ENCODE data around the gene ERBB4.
A peak's percentile ranks its signal among the peaks of the same experiment; 100 is the strongest.

The ERBB4 gene

GRCh38 chr2:211376410-211376809 is 1162.2 kb downstream of the ERBB4 start:
- Histone ChIP-seq H3K4ac (ENCODE audit: low read length) (no peak overlapping the region), H3K79me1 (ENCODE audit: low read depth, low read length) (no peaks in the 10 kb centered on the region), H3K4me1 (ENCODE audit: control insufficient read depth in 2 of 2, insufficient read depth in 1 of 2, low read depth in 1 of 2, low read length in 2 of 2) (no peaks in the 10 kb centered on the region), H3K23ac (ENCODE audit: low read depth, low read length, poor library complexity) (no peak overlapping the region), H3K14ac (ENCODE audit: low read length) (no peak overlapping the region), H3K4me3 (ENCODE audit: low read length in 2 of 2) (no peak overlapping the region), H2AFZ (ENCODE audit: low read length) (no peak overlapping the region), H2BK120ac (ENCODE audit: low read depth, low read length) (no peak overlapping the region), H3K9me3 (replicated peaks in 1 of 2; ENCODE audit: control insufficient read depth in 2 of 2, insufficient read depth in 1 of 2, low read depth in 1 of 2, low read length in 2 of 2) (no peaks in the 10 kb centered on the region), H2BK15ac (ENCODE audit: low read length) (no peak overlapping the region), H4K8ac (ENCODE audit: low read depth, low read length) (no peak overlapping the region), H2BK12ac (ENCODE audit: low read length) (no peak overlapping the region), H3K4me2 (ENCODE audit: insufficient read depth, low read length, poor library complexity, severe bottlenecking) (no peak overlapping the region), H3K27ac (replicated peaks; ENCODE audit: low read length) (no peak overlapping the region), H4K91ac (ENCODE audit: low read depth, low read length, poor library complexity) (no peak overlapping the region), H3K36me3 (replicated peaks in 1 of 2; ENCODE audit: control insufficient read depth in 2 of 2, insufficient read depth in 2 of 2, low read length in 2 of 2) (no peaks in the 10 kb centered on the region), H3K18ac (ENCODE audit: low read length) (no peak overlapping the region), H2AK5ac (ENCODE audit: low read depth, low read length) (no peak overlapping the region), H2BK5ac (ENCODE audit: low read length) (no peak overlapping the region), H3K9ac (ENCODE audit: low read depth, low read length, poor library complexity) (no peak overlapping the region), H3K27me3 (ENCODE audit: control insufficient read depth in 3 of 3, insufficient read depth in 3 of 3, low read depth in 1 of 3, low read length in 3 of 3) (no peaks in the 10 kb centered on the region)
- DNase-seq (ENCODE audit: low spot score), result no peak

- Histone ChIP-seq H2AFZ (ENCODE audit: low read length) (no peak overlapping the region), H4K91ac (ENCODE audit: low read depth, low read length, poor library complexity) (no peak overlapping the region), H3K4me2 (ENCODE audit: insufficient read depth, low read length, poor library complexity, severe bottlenecking) (no peak overlapping the region), H3K23ac (ENCODE audit: low read depth, low read length, poor library complexity) (no peak overlapping the region), H3K14ac (ENCODE audit: low read length) (no peak overlapping the region), H2BK120ac (ENCODE audit: low read depth, low read length) (no peak overlapping the region), H3K4me1 (ENCODE audit: control insufficient read depth in 2 of 2, insufficient read depth in 1 of 2, low read depth in 1 of 2, low read length in 2 of 2) (no peaks in the 10 kb centered on the region), H3K79me1 (ENCODE audit: low read depth, low read length) (no peaks in the 10 kb centered on the region), H3K18ac (ENCODE audit: low read length) (no peak overlapping the region), H2AK5ac (ENCODE audit: low read depth, low read length) (no peak overlapping the region), H3K9me3 (replicated peaks in 1 of 2; ENCODE audit: control insufficient read depth in 2 of 2, insufficient read depth in 1 of 2, low read depth in 1 of 2, low read length in 2 of 2) (no peaks in the 10 kb centered on the region), H2BK15ac (ENCODE audit: low read length) (no peak overlapping the region), H3K4ac (ENCODE audit: low read length) (no peak overlapping the region), H3K9ac (ENCODE audit: low read depth, low read length, poor library complexity) (no peak overlapping the region), H3K27me3 (ENCODE audit: control insufficient read depth in 3 of 3, insufficient read depth in 3 of 3, low read depth in 1 of 3, low read length in 3 of 3) (no peaks in the 10 kb centered on the region), H2BK12ac (ENCODE audit: low read length) (no peak overlapping the region), H3K4me3 (ENCODE audit: low read length in 2 of 2) (no peak overlapping the region), H3K27ac (replicated peaks; ENCODE audit: low read length) (no peak overlapping the region), H4K8ac (ENCODE audit: low read depth, low read length) (no peak overlapping the region), H2BK5ac (ENCODE audit: low read length) (no peak overlapping the region), H3K36me3 (replicated peaks in 1 of 2; ENCODE audit: control insufficient read depth in 2 of 2, insufficient read depth in 2 of 2, low read length in 2 of 2) (no peaks in the 10 kb centered on the region)
- no peak for DNase-seq (ENCODE audit: low spot score)
- WGBS, 2 donors (ENCODE audit: extremely low coverage in 2 of 2, insufficient read length in 2 of 2, insufficient replicate concordance in 1 of 2), result no CpG with 5 or more reads among the region's 2 CpGs
Observed at GRCh38 chr2:211373203-211373602, 1165.4 kb downstream of the ERBB4 start.

GRCh38 chr2:211371465-211371864 is 1167.1 kb downstream of the ERBB4 start:
- Histone ChIP-seq H3K27me3 (ENCODE audit: control insufficient read depth in 3 of 3, insufficient read depth in 3 of 3, low read depth in 1 of 3, low read length in 3 of 3) (no peaks in the 10 kb centered on the region), H3K14ac (ENCODE audit: low read length) (no peak overlapping the region), H3K18ac (ENCODE audit: low read length) (no peak overlapping the region), H3K79me1 (ENCODE audit: low read depth, low read length) (no peaks in the 10 kb centered on the region), H3K4ac (ENCODE audit: low read length) (no peak overlapping the region), H3K9ac (ENCODE audit: low read depth, low read length, poor library complexity) (no peak overlapping the region), H3K9me3 (replicated peaks in 1 of 2; ENCODE audit: control insufficient read depth in 2 of 2, insufficient read depth in 1 of 2, low read depth in 1 of 2, low read length in 2 of 2) (no peaks in the 10 kb centered on the region), H2AFZ (ENCODE audit: low read length) (no peak overlapping the region), H2BK15ac (ENCODE audit: low read length) (no peak overlapping the region), H4K91ac (ENCODE audit: low read depth, low read length, poor library complexity) (no peak overlapping the region), H2BK120ac (ENCODE audit: low read depth, low read length) (no peak overlapping the region), H2BK5ac (ENCODE audit: low read length) (no peak overlapping the region), H2AK5ac (ENCODE audit: low read depth, low read length) (no peak overlapping the region), H2BK12ac (ENCODE audit: low read length) (no peak overlapping the region), H3K4me2 (ENCODE audit: insufficient read depth, low read length, poor library complexity, severe bottlenecking) (no peak overlapping the region), H3K36me3 (replicated peaks in 1 of 2; ENCODE audit: control insufficient read depth in 2 of 2, insufficient read depth in 2 of 2, low read length in 2 of 2) (no peaks in the 10 kb centered on the region), H3K4me3 (ENCODE audit: low read length in 2 of 2) (no peak overlapping the region), H4K8ac (ENCODE audit: low read depth, low read length) (no peak overlapping the region), H3K4me1 (ENCODE audit: control insufficient read depth in 2 of 2, insufficient read depth in 1 of 2, low read depth in 1 of 2, low read length in 2 of 2) (peaks cover 0 to 3% of the 10 kb centered on the region in 2 donors), H3K27ac (replicated peaks; ENCODE audit: low read length) (no peak overlapping the region), H3K23ac (ENCODE audit: low read depth, low read length, poor library complexity) (no peak overlapping the region)
- DNase-seq (ENCODE audit: low spot score), result no peak
- WGBS, 2 donors (ENCODE audit: extremely low coverage in 2 of 2, insufficient read length in 2 of 2, insufficient replicate concordance in 1 of 2), result no CpG with 5 or more reads among the region's 2 CpGs

GRCh38 chr2:211368467-211368866 is 1170.1 kb downstream of the ERBB4 start:
- Histone ChIP-seq H2BK12ac (ENCODE audit: low read length) (no peak overlapping the region), H2AK5ac (ENCODE audit: low read depth, low read length) (no peak overlapping the region), H3K27me3 (ENCODE audit: control insufficient read depth in 3 of 3, insufficient read depth in 3 of 3, low read depth in 1 of 3, low read length in 3 of 3) (no peaks in the 10 kb centered on the region), H3K4me3 (ENCODE audit: low read length in 2 of 2) (no peak overlapping the region), H2BK120ac (ENCODE audit: low read depth, low read length) (no peak overlapping the region), H3K23ac (ENCODE audit: low read depth, low read length, poor library complexity) (no peak overlapping the region), H3K4me2 (ENCODE audit: insufficient read depth, low read length, poor library complexity, severe bottlenecking) (no peak overlapping the region), H3K4me1 (ENCODE audit: control insufficient read depth in 2 of 2, insufficient read depth in 1 of 2, low read depth in 1 of 2, low read length in 2 of 2) (peaks cover 0 to 3% of the 10 kb centered on the region in 2 donors), H2AFZ (ENCODE audit: low read length) (peak overlapping the region; percentile 57), H3K14ac (ENCODE audit: low read length) (no peak overlapping the region), H3K9me3 (replicated peaks in 1 of 2; ENCODE audit: control insufficient read depth in 2 of 2, insufficient read depth in 1 of 2, low read depth in 1 of 2, low read length in 2 of 2) (peaks cover 0 to 4% of the 10 kb centered on the region in 2 donors), H3K27ac (replicated peaks; ENCODE audit: low read length) (no peak overlapping the region), H3K18ac (ENCODE audit: low read length) (no peak overlapping the region), H3K79me1 (ENCODE audit: low read depth, low read length) (no peaks in the 10 kb centered on the region), H4K8ac (ENCODE audit: low read depth, low read length) (no peak overlapping the region), H3K4ac (ENCODE audit: low read length) (no peak overlapping the region), H4K91ac (ENCODE audit: low read depth, low read length, poor library complexity) (no peak overlapping the region), H2BK5ac (ENCODE audit: low read length) (no peak overlapping the region), H2BK15ac (ENCODE audit: low read length) (no peak overlapping the region), H3K36me3 (replicated peaks in 1 of 2; ENCODE audit: control insufficient read depth in 2 of 2, insufficient read depth in 2 of 2, low read length in 2 of 2) (no peaks in the 10 kb centered on the region), H3K9ac (ENCODE audit: low read depth, low read length, poor library complexity) (no peak overlapping the region)
- no peak for DNase-seq (ENCODE audit: low spot score)
- WGBS, 2 donors (ENCODE audit: extremely low coverage in 2 of 2, insufficient read length in 2 of 2, insufficient replicate concordance in 1 of 2), result no CpG with 5 or more reads among the region's 1 CpG

Measured in neuronal stem cell (in vitro differentiated cells).